HL-60 (cell line): Measurements from ENCODE around the gene C10orf71.

ENCODE experiments used
- CTCF ChIP-seq: IDR thresholded peaks from one replicate; pipeline ENCODE4 v1.5.1; 2011; ENCODE audit warnings: low read length, control low read depth, inconsistent platforms; ENCODE audit not compliant: insufficient read depth
- GABPA ChIP-seq: IDR thresholded peaks from 2 replicates; pipeline ENCODE4 v1.6.1; 2012; ENCODE audit warnings: low read depth
- POLR2AphosphoS5 ChIP-seq: IDR thresholded peaks from 2 replicates; pipeline ENCODE4 v1.6.1; 2012; ENCODE audit warnings: low read depth

- no peak for TF ChIP-seq CTCF
- TF ChIP-seq POLR2AphosphoS5, result no peak
- TF ChIP-seq GABPA, result no peak
Measured at GRCh38 chr10:49365275-49365674, 66.3 kb downstream of the C10orf71 start.
